ENCODE data around the gene TBX3. TPM values are rescaled to one million over a fixed set of nuclear protein-coding genes. Genes with fewer than 3 reads are reported as not detected.

The TBX3 gene
- 113 and 160 TPM in 2 replicates for total RNA-seq

GRCh38 chr12:114684098-114684869 is at the start of gene TBX3:
Gene TBX3, minus strand, starts transcription at chr12:114684175. Its CDS starts 975 bp downstream, at chr12:114683200.

Measured in uterine smooth muscle cell (primary cell).